HepG2 (cell line): Measurements from ENCODE around the gene RASAL1. TPM values are rescaled to one million over a fixed set of nuclear protein-coding genes. Genes with fewer than 3 reads are reported as not detected.

Experiments used
- ATAC-seq: fragments of 200-7000 bp; cut with Tn5 transposase; 3 replicates; pipeline ENCODE4 v1.9.1; 2020; ENCODE audit warnings: mild to moderate bottlenecking, moderate library complexity
- BruUV-seq: library from RNA; stranded (reverse); fragments of 400-500 nt; replicated peaks from 2 replicates; lab custom pipeline; 2021; lab: Mats Ljungman, UMichigan
- CTCF ChIA-PET: fragments of 300-600 bp; formaldehyde crosslinking; extraction: SDS; loops from one replicate; lab custom pipeline; 2021; ENCODE audit warnings: low total read pairs, inconsistent platforms, low intra/inter-chr PET ratio; lab: Yijun Ruan, JAX
- POLR2A ChIA-PET: fragments of 350-600 bp; sonication (Branson Sonifier 250); formaldehyde crosslinking; loops from one replicate; lab custom pipeline; 2020; ENCODE audit warnings: antibody characterized with exemption, inconsistent platforms; lab: Yijun Ruan, JAX
- DNase-seq: peaks from one replicate; pipeline ENCODE4 v3.0.0-alpha.2; 2015; ENCODE audit warnings: low spot score
- FAIRE-seq: peaks from 3 replicates; lab custom pipeline; 2011; peaks lifted over from hg19 to GRCh38; lab: Jason Lieb, UNC
- H2AFZ ChIP-seq: one replicate; pipeline ENCODE4 v1.6.1; 2011; ENCODE audit warnings: low read length, inconsistent platforms
- H3K27ac ChIP-seq: fragments of 300-600 bp; 3 replicates; pipeline ENCODE4 v1.8.0; 2011; ENCODE audit warnings: mixed run types, mild to moderate bottlenecking, mixed read lengths, low read length, inconsistent platforms; ENCODE audit not compliant: insufficient read depth; ENCODE audit errors: extremely low read length
- H3K27me3 ChIP-seq, 2 experiments: fragments of 200-600 bp in 1 of 2; 2 replicates in 1 of 2; 3 replicates in 1 of 2; pipeline versions ENCODE4 v1.6.0 to v1.8.0; 2011; ENCODE audit warnings: low read length in 2 of 2, mild to moderate bottlenecking in 2 of 2, moderate library complexity in 2 of 2, inconsistent platforms in 1 of 2; ENCODE audit not compliant: insufficient read depth in 2 of 2, control insufficient read depth in 1 of 2
- H3K36me3 ChIP-seq, 2 experiments: fragments of 200-600 bp in 1 of 2; replicated peaks in 1 of 2; 2 replicates in 1 of 2; 3 replicates in 1 of 2; pipeline versions ENCODE4 v1.5.1 to v1.8.0; 2011; ENCODE audit warnings: low read length in 2 of 2, inconsistent platforms in 1 of 2; ENCODE audit not compliant: insufficient read depth in 2 of 2, control insufficient read depth in 1 of 2
- H3K4me1 ChIP-seq: 2 replicates; pipeline ENCODE4 v1.5.1; 2012; ENCODE audit warnings: low read length, inconsistent platforms; ENCODE audit not compliant: insufficient read depth
- H3K4me2 ChIP-seq: 2 replicates; pipeline ENCODE4 v1.6.0; 2011; ENCODE audit warnings: low read depth, low read length, inconsistent platforms
- H3K4me3 ChIP-seq, 3 experiments: fragments of 200-600 bp in 1 of 3; sonication (generic), shearing (Covaris generic) in 1 of 3; replicated peaks in 1 of 3; 2 replicates each; pipeline ENCODE4 v1.5.1; 2011 to 2016; ENCODE audit warnings: low read length in 3 of 3, inconsistent platforms in 2 of 3, low read depth in 2 of 3, mild to moderate bottlenecking in 2 of 3, control low read depth in 1 of 3, mixed read lengths in 1 of 3; ENCODE audit not compliant: insufficient read depth in 1 of 3
- H3K79me2 ChIP-seq: one replicate; pipeline ENCODE4 v1.6.1; 2011; ENCODE audit warnings: low read length, inconsistent platforms; ENCODE audit not compliant: insufficient read depth
- H3K9ac ChIP-seq: 2 replicates; pipeline ENCODE4 v1.6.0; 2011; ENCODE audit warnings: mild to moderate bottlenecking, low read depth, low read length, inconsistent platforms; ENCODE audit not compliant: insufficient read depth
- H3K9me3 ChIP-seq: 2 replicates; pipeline ENCODE4 v1.5.1; 2012; ENCODE audit warnings: mild to moderate bottlenecking, low read length
- H4K20me1 ChIP-seq: 2 replicates; pipeline ENCODE4 v1.6.0; 2011; ENCODE audit warnings: inconsistent platforms, mild to moderate bottlenecking, low read length, moderate library complexity; ENCODE audit not compliant: insufficient read depth
- CREBL2 ChIP-seq: sonication (generic); formaldehyde crosslinking; IDR thresholded peaks from 2 replicates; pipeline ENCODE4 v1.8.1; 2023; ENCODE audit warnings: missing genetic modification reagents, mild to moderate bottlenecking, borderline replicate concordance
- FOXJ3 ChIP-seq: sonication (generic); formaldehyde crosslinking; IDR thresholded peaks from 2 replicates; pipeline ENCODE4 v1.4.0; 2020; ENCODE audit warnings: missing genetic modification reagents, mild to moderate bottlenecking, borderline replicate concordance
- HOXA3 ChIP-seq: sonication (generic); formaldehyde crosslinking; IDR thresholded peaks from 2 replicates; pipeline ENCODE4 v1.5.0; 2020; ENCODE audit warnings: missing genetic modification reagents
- LBX2 ChIP-seq: sonication (generic); formaldehyde crosslinking; IDR thresholded peaks from 2 replicates; pipeline ENCODE4 v1.5.0; 2020; ENCODE audit warnings: missing genetic modification reagents, mild to moderate bottlenecking, borderline replicate concordance
- SNAPC4 ChIP-seq: sonication (generic); formaldehyde crosslinking; IDR thresholded peaks from 2 replicates; pipeline ENCODE4 v1.4.0; 2020; ENCODE audit warnings: mild to moderate bottlenecking, missing genetic modification reagents
- ZBTB14 ChIP-seq: sonication (generic); formaldehyde crosslinking; IDR thresholded peaks from 2 replicates; pipeline ENCODE4 v1.4.0; 2020; ENCODE audit warnings: missing genetic modification reagents
- ZNF549 ChIP-seq: sonication (generic); formaldehyde crosslinking; IDR thresholded peaks from 2 replicates; pipeline ENCODE4 v1.5.0; 2020; ENCODE audit warnings: missing genetic modification reagents
- ZNF562 ChIP-seq: sonication (generic); formaldehyde crosslinking; IDR thresholded peaks from 2 replicates; pipeline ENCODE4 v1.8.0; 2022; ENCODE audit warnings: missing genetic modification reagents, borderline replicate concordance
- whole genome bisulfite sequencing: methylation state at CpG from one replicate; pipeline ENCODE4 v1.1.6; 2017; ENCODE audit warnings: low lambda C conversion rate; 5-methylcytosine and 5-hydroxymethylcytosine counted together
- in situ Hi-C: cut with HindIII; loops from 2 replicates; pipeline ENCODE4 v1.10.0; 2017; ENCODE audit warnings: low pct_unique_long_range_greater_than_20kb; ENCODE audit not compliant: extremely low pct_ligation_motif_present
- intact Hi-C: fragments of 100-400 bp; cut with micrococcal nuclease; formaldehyde crosslinking; loops from one replicate; pipeline ENCODE4 v1.10.0; 2022; ENCODE audit not compliant: unreplicated experiment
- polyA plus RNA-seq, 8 experiments: library from polyadenylated mRNA; depleted of rRNA in 3 of 8; stranded (reverse) in 7 of 8; unstranded in 1 of 8; fragments of >200 nt; fragmentation: Illumina TruSeq in 4 of 8; extraction: Trizol in 4 of 8; gene quantifications; 2 replicates each; pipeline versions ENCODE4 v1.2.1 to v1.2.3, GENCODE V29; 2011 to 2016; ENCODE audit warnings: low read depth in 4 of 8, missing spikeins in 1 of 8, mixed read lengths in 1 of 8; ENCODE audit not compliant: insufficient read depth in 1 of 8
- total RNA-seq, 5 experiments: library from RNA; depleted of rRNA; stranded (reverse); fragments of >200 nt; fragmentation: Illumina TruSeq; extraction: Trizol; gene quantifications; 2 replicates each; pipeline ENCODE4 v1.2.3, GENCODE V29; 2016; ENCODE audit warnings: low read depth in 1 of 5

Gene RASAL1
- total and polyA plus RNA-seq, 2 of the 13 experiments (the other 11 are each of a cell fraction or from before 2014, with no cell fraction given), result not detected

- no peak for FAIRE-seq
- ChIA-PET CTCF (no interaction called here), POLR2A (no interaction called here)
- intact Hi-C loops, result no loop called here
- DNase-seq, result no peak
- H3K4me2 ChIP-seq, result no peak overlapping the region
- ATAC-seq, result no peak
- 50% methylated on average over 3 of the region's 4 CpGs for WGBS
- no peak overlapping the region for H3K4me3 ChIP-seq
- TF ChIP-seq HOXA3 (CRISPR knock-in tag), result no peak
- TF ChIP-seq LBX2, result no peak
- no peak for TF ChIP-seq ZNF562
- no peak for TF ChIP-seq SNAPC4 (CRISPR knock-in tag)
- TF ChIP-seq ZBTB14, result no peak
- no peak for TF ChIP-seq CREBL2
- no peak for TF ChIP-seq FOXJ3 (CRISPR knock-in tag)
- no peak for TF ChIP-seq ZNF549 (CRISPR knock-in tag)
- H3K9ac ChIP-seq, result no peak overlapping the region
- no peak overlapping the region for H3K27ac ChIP-seq
- H3K27me3 ChIP-seq, result no peaks in the 10 kb centered on the region
- no TSS peak for BruUV-seq
- peaks cover 12% of the 10 kb centered on the region for H3K4me1 ChIP-seq
- H3K9me3 ChIP-seq, result no peaks in the 10 kb centered on the region
- no peaks in the 10 kb centered on the region for H3K36me3 ChIP-seq
- H2AFZ ChIP-seq, result no peak overlapping the region
- in situ Hi-C loops, result no loop called here
- H3K79me2 ChIP-seq, result no peaks in the 10 kb centered on the region
- no peaks in the 10 kb centered on the region for H4K20me1 ChIP-seq
These were observed 53.7 kb downstream of the RASAL1 start for GRCh38 chr12:113081873-113082272.
